Sigmoid colon (tissue), 7 donors: ENCODE measurements around the gene ZNF708. TPM values are rescaled to one million over a fixed set of nuclear protein-coding genes. Genes with fewer than 3 reads are reported as not detected.
"Not testable (repeated sequence)": the region's sequence is repeated elsewhere in the genome, so short reads cannot be mapped to it uniquely, and the experiment has no call there.

ENCODE experiments used
- DNase-seq: peaks from one replicate; pipeline ENCODE4 v3.0.0-alpha.2; 2019
- H3K27ac ChIP-seq, 4 donors: fragments of 200-600 bp; sonication (generic); one replicate each; pipeline ENCODE4 v1.5.1; 2016 to 2019; ENCODE audit warnings: mild to moderate bottlenecking in 1 of 4
- H3K27me3 ChIP-seq, 3 donors: fragments of 200-600 bp; sonication (generic); one replicate each; pipeline ENCODE4 v1.5.1; 2019; ENCODE audit warnings: mild to moderate bottlenecking in 1 of 3
- H3K36me3 ChIP-seq, 4 donors: fragments of 200-600 bp; sonication (generic); one replicate each; pipeline ENCODE4 v1.5.1; 2016 to 2019
- H3K4me1 ChIP-seq, 4 donors: fragments of 200-600 bp; sonication (generic); one replicate each; pipeline ENCODE4 v1.5.1; 2017 to 2019
- H3K4me3 ChIP-seq, 4 donors: fragments of 200-600 bp; sonication (generic); one replicate each; pipeline ENCODE4 v1.5.1; 2017 to 2019; ENCODE audit warnings: mild to moderate bottlenecking in 2 of 4, moderate library complexity in 1 of 4
- H3K9me3 ChIP-seq, 4 donors: fragments of 200-600 bp in 3 of 4; sonication (generic) in 3 of 4; one replicate each; pipeline versions ENCODE4 v1.5.1 to v1.6.1; 2013 to 2019
- CTCF ChIP-seq, 4 experiments: fragments of 450-650 bp in 3 of 4; fragments of 200-600 bp in 1 of 4; IDR thresholded peaks; one replicate each; pipeline ENCODE4 v1.5.1; 2016 to 2019; ENCODE audit warnings: antibody characterized with exemption in 4 of 4, mild to moderate bottlenecking in 3 of 4, moderate library complexity in 2 of 4
- EP300 ChIP-seq, 4 donors: sonication (generic); formaldehyde crosslinking; IDR thresholded peaks; one replicate each; pipeline ENCODE4 v1.6.1; 2017; ENCODE audit warnings: antibody characterized with exemption in 4 of 4
- POLR2A ChIP-seq, 2 donors: fragments of 450-650 bp; IDR thresholded peaks; one replicate each; pipeline ENCODE4 v1.6.1; 2016; ENCODE audit warnings: antibody characterized with exemption in 2 of 2, mild to moderate bottlenecking in 2 of 2, moderate library complexity in 2 of 2
- POLR2AphosphoS5 ChIP-seq, 4 donors: sonication (generic); formaldehyde crosslinking; IDR thresholded peaks; one replicate each; pipeline ENCODE4 v1.6.1; 2017; ENCODE audit warnings: antibody characterized with exemption in 4 of 4
- WGBS, 2 donors: extraction: QIAGEN DNeasy Blood & Tissue Kit; methylation state at CpG; one replicate each; pipeline ENCODE4 v1.1.7; 2013; 5-methylcytosine and 5-hydroxymethylcytosine counted together
- intact Hi-C: fragments of 100-400 bp; cut with DNase I; formaldehyde crosslinking; loops from one replicate; pipeline ENCODE4 v1.15.1; 2023
- polyA plus RNA-seq, 3 donors: library from polyadenylated mRNA; stranded (reverse); fragments of 200-250 nt; gene quantifications; one replicate each; pipeline ENCODE4 v1.2.3, GENCODE V29; 2013
- total RNA-seq, 4 donors: library from RNA; depleted of rRNA; stranded (reverse); fragments of >200 nt; gene quantifications; one replicate each; pipeline ENCODE4 v1.1.0, GENCODE V29; 2016
- donor health status: healthy with polysubstance abuse.
- donor health status: Bipolar disorder and iron deficiency.
- donor health status: healthy.

Gene ZNF708
- total and polyA plus RNA-seq, 7 donors, result 1.4 to 25.2 (median 11.9) TPM

DNA sequence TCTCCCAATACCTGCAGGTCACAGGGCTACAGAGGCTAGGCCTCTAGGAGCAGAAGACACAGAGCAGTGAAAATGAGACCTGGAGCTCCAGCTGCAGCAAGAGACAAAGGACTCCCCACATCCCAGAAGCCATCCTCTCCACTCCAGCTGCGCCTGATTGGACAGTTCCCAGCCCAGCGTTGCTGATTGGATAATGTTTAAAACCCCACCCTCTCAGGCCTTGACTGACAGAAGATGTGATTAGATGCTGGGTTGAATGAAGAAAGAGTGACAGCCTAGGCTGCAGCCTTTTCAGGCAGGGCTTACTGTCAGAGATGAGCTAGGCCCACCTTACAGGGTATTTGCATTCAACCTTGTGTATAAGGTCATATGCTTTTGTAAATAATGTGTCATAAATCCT lies 59.4 kb downstream of the ZNF708 start:
- Histone ChIP-seq H3K4me1 (no peaks in the 10 kb centered on the region), H3K36me3 (no peaks in the 10 kb centered on the region), H3K4me3 (no peak overlapping the region), H3K27me3 (no peaks in the 10 kb centered on the region), H3K27ac (no peak overlapping the region), H3K9me3 (peaks cover 0 to 17% (median 1%) of the 10 kb centered on the region in 4 donors)
- intact Hi-C loops, result no loop called here
- WGBS, 2 donors, result 95 to 96% methylated on average over 2 of the region's 2 CpGs
- no peak for TF ChIP-seq CTCF (IDR thresholded peaks at IDR 0.05)
- no peak for TF ChIP-seq POLR2A (IDR thresholded peaks at IDR 0.05)
- DNase-seq, result no peak

- Histone ChIP-seq H3K4me1 (no peaks in the 10 kb centered on the region), H3K27me3 (no peaks in the 10 kb centered on the region), H3K36me3 (no peaks in the 10 kb centered on the region), H3K4me3 (no peak overlapping the region), H3K27ac (no peak overlapping the region), H3K9me3 (peaks cover 0 to 18% (median 0%) of the 10 kb centered on the region in 4 donors)
- no peak for DNase-seq
- TF ChIP-seq POLR2AphosphoS5 (IDR thresholded peaks at IDR 0.05), result no peak
- TF ChIP-seq POLR2A (IDR thresholded peaks at IDR 0.05), result no peak
- no peak for TF ChIP-seq CTCF (IDR thresholded peaks at IDR 0.05)
- TF ChIP-seq EP300 (IDR thresholded peaks at IDR 0.05), result no peak
- intact Hi-C loops, result no loop called here
- 83 to 91% methylated on average over 12 of the region's 12 CpGs for WGBS, 2 donors
Observed at GRCh38 chr19:21264891-21265290, 64.3 kb downstream of the ZNF708 start.

GRCh38 chr19:21264416-21264815 lies 64.8 kb downstream of the ZNF708 start:
- H3K36me3 ChIP-seq, result no peaks in the 10 kb centered on the region
- DNase-seq, result no peak
- intact Hi-C loops, result no loop called here
- H3K27me3 ChIP-seq, result no peaks in the 10 kb centered on the region
- H3K4me1 ChIP-seq, result no peaks in the 10 kb centered on the region
- TF ChIP-seq POLR2A (IDR thresholded peaks at IDR 0.05) (no peak), POLR2AphosphoS5 (IDR thresholded peaks at IDR 0.05) (no peak), CTCF (IDR thresholded peaks at IDR 0.05) (no peak), EP300 (IDR thresholded peaks at IDR 0.05) (no peak)
- no peak overlapping the region for H3K27ac ChIP-seq
- 73 to 89% methylated on average over 6 of the region's 6 CpGs for WGBS, 2 donors
- H3K9me3 ChIP-seq, result peaks cover 0 to 20% (median 0%) of the 10 kb centered on the region in 4 donors
- H3K4me3 ChIP-seq, result no peak overlapping the region

- H3K4me3 ChIP-seq, H3K27ac ChIP-seq, DNase-seq, H3K27me3 ChIP-seq, H3K4me1 ChIP-seq, intact Hi-C loops, H3K36me3 ChIP-seq: not testable (repeated sequence)
- peaks cover 0 to 12% (median 0%) of the 10 kb centered on the region in 4 donors for H3K9me3 ChIP-seq
- 96 to 97% methylated on average over 24 of the region's 24 CpGs for WGBS, 2 donors
Observed at GRCh38 chr19:21260848-21261381, 68.3 kb downstream of the ZNF708 start.

- 94 to 98% methylated on average over 36 of the region's 36 CpGs for WGBS, 2 donors
- H3K36me3 ChIP-seq, result no peaks in the 10 kb centered on the region
- intact Hi-C loops, result no loop called here
Observed at GRCh38 chr19:21260164-21260847, 68.9 kb downstream of the ZNF708 start.

GRCh38 chr19:21259421-21260124 lies 69.6 kb downstream of the ZNF708 start:
- intact Hi-C loops, H3K36me3 ChIP-seq: not testable (repeated sequence)

More at GRCh38 chr19:21260164-21260847, 68.9 kb downstream of the ZNF708 start:
- Histone ChIP-seq H3K4me3 (no peak overlapping the region), H3K27ac (no peak overlapping the region), H3K4me1 (no peaks in the 10 kb centered on the region), H3K27me3 (no peaks in the 10 kb centered on the region), H3K9me3 (peaks cover 0 to 16% (median 0%) of the 10 kb centered on the region in 4 donors)
- TF ChIP-seq POLR2AphosphoS5 (IDR thresholded peaks at IDR 0.05) (no peak), EP300 (IDR thresholded peaks at IDR 0.05) (no peak), CTCF (IDR thresholded peaks at IDR 0.05) (no peak), POLR2A (IDR thresholded peaks at IDR 0.05) (no peak)
- DNase-seq, result no peak

More at GRCh38 chr19:21259421-21260124, 69.6 kb downstream of the ZNF708 start:
- not testable (repeated sequence) for H3K27ac ChIP-seq, DNase-seq, H3K4me3 ChIP-seq, H3K27me3 ChIP-seq, H3K4me1 ChIP-seq
- H3K9me3 ChIP-seq, result peaks cover 0 to 18% (median 0%) of the 10 kb centered on the region in 4 donors
- 88 to 91% methylated on average over 27 of the region's 27 CpGs for WGBS, 2 donors
